GM13976 (cell line): ENCODE results near the gene SDS.

Source experiments
- DNase-seq: peaks from one replicate; pipeline ENCODE4 v3.0.0; 2012; ENCODE audit warnings: low spot score
- in situ Hi-C: fragments of 300-500 bp; cut with MboI; formaldehyde crosslinking; loops from one replicate; pipeline ENCODE4 v1.12.0; 2022; ENCODE audit warnings: low sequenced_read_pairs, mixed read lengths, inconsistent platforms; ENCODE audit not compliant: unreplicated experiment
- TF ChIP-seq, protein P1 (sequence below): IDR thresholded peaks from 2 replicates; pipeline ENCODE4 v1.5.1; 2012; ENCODE audit warnings: borderline replicate concordance, mild to moderate bottlenecking; ENCODE audit not compliant: insufficient read depth; ENCODE audit errors: extremely low read depth, missing control alignments, control extremely low read depth

Gene SDS, protein sequence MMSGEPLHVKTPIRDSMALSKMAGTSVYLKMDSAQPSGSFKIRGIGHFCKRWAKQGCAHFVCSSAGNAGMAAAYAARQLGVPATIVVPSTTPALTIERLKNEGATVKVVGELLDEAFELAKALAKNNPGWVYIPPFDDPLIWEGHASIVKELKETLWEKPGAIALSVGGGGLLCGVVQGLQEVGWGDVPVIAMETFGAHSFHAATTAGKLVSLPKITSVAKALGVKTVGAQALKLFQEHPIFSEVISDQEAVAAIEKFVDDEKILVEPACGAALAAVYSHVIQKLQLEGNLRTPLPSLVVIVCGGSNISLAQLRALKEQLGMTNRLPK

DNA sequence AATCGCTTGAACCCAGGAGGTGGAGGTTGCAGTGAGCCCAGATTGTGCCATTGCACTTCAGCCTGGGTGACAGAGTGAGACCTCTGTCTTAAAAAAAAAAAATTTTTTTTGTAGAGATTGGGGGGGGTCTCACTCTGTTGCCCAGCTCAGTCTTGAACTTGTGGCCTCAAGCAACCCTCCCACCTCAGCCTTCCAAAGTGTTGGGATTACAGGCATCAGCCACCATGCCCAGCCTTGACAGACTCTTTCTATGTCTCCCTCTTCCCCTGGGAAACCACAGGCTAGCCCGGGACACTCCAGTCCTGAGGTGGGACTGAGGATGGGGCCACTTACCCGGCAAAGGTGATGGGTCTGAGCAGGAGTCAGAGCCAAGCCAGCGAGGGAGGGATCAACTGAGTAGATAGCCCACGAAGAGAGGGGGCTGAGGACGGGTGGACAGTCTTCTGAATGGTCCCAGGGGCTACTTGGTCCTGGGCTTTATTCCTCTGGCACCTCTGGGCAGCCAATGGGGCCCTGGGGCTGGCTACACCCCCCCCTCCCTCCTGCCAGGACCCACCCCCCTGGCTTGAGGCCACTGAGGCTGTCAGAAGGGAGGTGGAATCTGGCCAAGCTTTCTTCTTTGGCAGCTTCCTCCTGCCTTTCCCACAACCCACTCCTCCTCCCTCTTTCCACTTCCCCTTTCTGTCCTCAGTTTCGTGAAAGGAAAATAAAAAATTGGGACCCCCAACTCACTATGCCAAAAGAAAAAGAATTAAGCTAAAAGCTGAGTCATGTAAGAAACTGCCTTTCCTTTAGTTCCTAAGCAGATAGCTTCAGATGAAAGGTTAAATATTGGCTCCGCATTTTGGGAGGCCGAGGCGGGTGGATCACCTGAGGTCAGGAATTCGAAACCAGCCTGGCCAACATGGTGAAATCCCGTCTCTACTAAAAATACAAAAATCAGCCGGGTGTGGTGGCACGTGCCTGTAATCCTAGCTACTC, at the start of gene SDS:
Gene SDS (minus strand): TSS at position 453 of the 981 bp plus-strand sequence. CDS start 4,179 bp downstream, outside the sequence.
- TF ChIP-seq, protein P1, sequence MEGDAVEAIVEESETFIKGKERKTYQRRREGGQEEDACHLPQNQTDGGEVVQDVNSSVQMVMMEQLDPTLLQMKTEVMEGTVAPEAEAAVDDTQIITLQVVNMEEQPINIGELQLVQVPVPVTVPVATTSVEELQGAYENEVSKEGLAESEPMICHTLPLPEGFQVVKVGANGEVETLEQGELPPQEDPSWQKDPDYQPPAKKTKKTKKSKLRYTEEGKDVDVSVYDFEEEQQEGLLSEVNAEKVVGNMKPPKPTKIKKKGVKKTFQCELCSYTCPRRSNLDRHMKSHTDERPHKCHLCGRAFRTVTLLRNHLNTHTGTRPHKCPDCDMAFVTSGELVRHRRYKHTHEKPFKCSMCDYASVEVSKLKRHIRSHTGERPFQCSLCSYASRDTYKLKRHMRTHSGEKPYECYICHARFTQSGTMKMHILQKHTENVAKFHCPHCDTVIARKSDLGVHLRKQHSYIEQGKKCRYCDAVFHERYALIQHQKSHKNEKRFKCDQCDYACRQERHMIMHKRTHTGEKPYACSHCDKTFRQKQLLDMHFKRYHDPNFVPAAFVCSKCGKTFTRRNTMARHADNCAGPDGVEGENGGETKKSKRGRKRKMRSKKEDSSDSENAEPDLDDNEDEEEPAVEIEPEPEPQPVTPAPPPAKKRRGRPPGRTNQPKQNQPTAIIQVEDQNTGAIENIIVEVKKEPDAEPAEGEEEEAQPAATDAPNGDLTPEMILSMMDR, result no peak
- DNase-seq, result no peak
- in situ Hi-C loops, result no loop called here

GRCh38 chr12:113453330-113453729, 49.6 kb upstream of the SDS start:
- in situ Hi-C loops, result loop anchor here (25.0 kb wide), 2 partner anchors 459 to 959 kb away; partner anchors contain the start of gene TBX5
- TF ChIP-seq, protein P1, result no peak
- DNase-seq, result no peak

- in situ Hi-C loops, result loop anchor here (25.0 kb wide), 2 partner anchors 460 to 960 kb away; partner anchors contain the start of gene TBX5
- TF ChIP-seq, protein P1, result no peak
- DNase-seq, result no peak
Measured at GRCh38 chr12:113452458-113452857, 48.8 kb upstream of the SDS start.

DNA sequence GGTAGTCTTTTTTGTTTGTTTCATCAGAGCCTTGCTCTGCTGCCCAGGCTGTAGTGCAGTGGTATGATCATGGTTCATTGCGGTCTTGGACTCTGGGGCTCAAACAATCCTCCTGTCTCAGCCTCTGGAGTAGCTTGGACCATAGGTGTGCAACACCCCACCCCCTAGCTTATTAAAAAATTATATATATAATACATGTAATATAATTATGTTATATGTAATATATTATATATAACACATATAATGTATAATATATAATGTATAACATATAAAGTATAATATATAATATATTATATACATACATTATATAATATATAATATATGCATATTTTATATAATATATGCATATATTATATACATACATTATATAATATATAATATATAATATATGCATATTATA, 46.2 kb upstream of the SDS start:
- no peak for DNase-seq
- TF ChIP-seq, protein P1, result no peak
- in situ Hi-C loops, result loop anchor here (25.0 kb wide), 2 partner anchors 462 to 962 kb away; partner anchors contain the start of gene TBX5

DNA sequence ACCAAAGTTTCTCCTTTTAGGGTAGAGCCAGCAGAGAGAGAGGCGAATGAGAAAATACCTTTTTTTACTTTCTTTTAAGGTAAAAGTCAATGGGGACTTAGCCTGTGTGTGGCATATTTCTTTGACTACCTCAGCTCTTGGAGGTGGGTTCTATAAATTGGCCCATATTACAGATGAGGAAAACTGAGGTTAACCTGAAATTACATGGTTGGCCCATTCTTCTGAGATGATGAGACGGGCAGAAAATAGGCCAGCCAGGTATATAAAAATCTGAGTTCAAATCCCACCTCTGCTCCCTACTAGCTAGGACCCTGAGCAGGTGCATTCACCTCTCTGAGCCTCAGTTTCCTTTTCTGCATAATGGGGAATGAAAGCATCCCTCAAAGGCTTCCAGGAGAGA, 45.6 kb upstream of the SDS start:
- in situ Hi-C loops, result no loop called here
- DNase-seq, result no peak
- TF ChIP-seq, protein P1, result no peak

DNA sequence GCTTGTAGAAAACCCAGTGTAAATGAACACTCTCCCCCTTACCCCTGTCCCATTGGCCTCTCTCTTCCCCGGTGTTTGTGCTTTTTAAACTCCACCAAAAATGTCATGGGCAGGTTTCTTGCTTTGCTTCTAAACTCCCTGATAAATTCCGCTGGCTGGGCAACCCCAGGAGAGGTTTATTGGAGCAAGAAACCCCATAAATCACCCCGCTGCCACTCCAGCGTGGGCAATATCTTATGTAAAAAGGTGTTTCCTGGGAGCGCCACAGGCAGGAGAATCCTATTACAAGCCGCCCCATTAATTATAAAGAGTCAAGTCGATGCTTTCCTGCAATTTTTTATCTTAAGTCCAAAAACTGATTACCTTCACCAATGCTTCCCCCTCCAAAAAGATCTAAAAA, 45.2 kb upstream of the SDS start:
- DNase-seq, result no peak
- TF ChIP-seq, protein P1, result no peak
- in situ Hi-C loops, result no loop called here
